C4-2B (cell line): ENCODE data around the gene AQP6.

ENCODE experiments used
- ZFX ChIP-seq: fragments of 450-650 bp; IDR thresholded peaks from 2 replicates; pipeline ENCODE4 v1.6.1; 2017
- TF ChIP-seq, protein P1 (sequence below): fragments of 450-650 bp; conservative IDR thresholded peaks from 2 replicates; pipeline ENCODE4 v1.5.1; 2017; ENCODE audit warnings: mild to moderate bottlenecking

DNA sequence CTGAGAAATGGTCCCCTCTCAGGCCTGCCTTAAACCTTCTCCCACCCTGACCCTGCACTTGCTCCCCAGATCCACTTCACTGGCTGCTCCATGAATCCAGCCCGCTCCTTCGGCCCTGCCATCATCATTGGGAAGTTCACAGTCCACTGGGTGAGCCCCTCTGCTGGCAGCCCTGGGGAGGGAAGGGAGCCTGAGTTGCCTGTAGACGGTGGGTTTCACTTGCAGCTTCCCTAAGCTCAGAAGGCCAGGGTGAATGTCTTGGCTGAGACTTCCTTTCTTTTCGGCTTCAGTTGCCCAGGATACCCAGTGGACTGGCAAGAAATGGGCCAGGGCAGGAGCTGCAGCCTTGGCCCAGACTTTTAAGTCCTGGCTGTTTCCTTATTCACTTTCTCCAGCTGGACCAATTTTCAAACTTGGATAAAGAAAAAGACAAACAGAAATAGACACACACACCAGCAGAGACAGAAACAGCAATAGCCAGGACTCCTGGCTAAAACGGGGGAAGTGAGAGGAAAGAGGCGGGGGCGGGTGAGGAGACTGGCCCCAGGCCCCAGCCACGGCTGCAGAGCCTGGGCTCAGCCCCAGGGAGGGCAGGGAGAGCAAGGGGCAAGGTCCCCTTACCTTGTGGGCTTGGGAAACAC, 2.0 kb downstream of the AQP6 start:
- TF ChIP-seq, protein P1, sequence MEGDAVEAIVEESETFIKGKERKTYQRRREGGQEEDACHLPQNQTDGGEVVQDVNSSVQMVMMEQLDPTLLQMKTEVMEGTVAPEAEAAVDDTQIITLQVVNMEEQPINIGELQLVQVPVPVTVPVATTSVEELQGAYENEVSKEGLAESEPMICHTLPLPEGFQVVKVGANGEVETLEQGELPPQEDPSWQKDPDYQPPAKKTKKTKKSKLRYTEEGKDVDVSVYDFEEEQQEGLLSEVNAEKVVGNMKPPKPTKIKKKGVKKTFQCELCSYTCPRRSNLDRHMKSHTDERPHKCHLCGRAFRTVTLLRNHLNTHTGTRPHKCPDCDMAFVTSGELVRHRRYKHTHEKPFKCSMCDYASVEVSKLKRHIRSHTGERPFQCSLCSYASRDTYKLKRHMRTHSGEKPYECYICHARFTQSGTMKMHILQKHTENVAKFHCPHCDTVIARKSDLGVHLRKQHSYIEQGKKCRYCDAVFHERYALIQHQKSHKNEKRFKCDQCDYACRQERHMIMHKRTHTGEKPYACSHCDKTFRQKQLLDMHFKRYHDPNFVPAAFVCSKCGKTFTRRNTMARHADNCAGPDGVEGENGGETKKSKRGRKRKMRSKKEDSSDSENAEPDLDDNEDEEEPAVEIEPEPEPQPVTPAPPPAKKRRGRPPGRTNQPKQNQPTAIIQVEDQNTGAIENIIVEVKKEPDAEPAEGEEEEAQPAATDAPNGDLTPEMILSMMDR = no peak
- no peak for TF ChIP-seq ZFX
